ENCODE results near the gene ITPR1.

DNA sequence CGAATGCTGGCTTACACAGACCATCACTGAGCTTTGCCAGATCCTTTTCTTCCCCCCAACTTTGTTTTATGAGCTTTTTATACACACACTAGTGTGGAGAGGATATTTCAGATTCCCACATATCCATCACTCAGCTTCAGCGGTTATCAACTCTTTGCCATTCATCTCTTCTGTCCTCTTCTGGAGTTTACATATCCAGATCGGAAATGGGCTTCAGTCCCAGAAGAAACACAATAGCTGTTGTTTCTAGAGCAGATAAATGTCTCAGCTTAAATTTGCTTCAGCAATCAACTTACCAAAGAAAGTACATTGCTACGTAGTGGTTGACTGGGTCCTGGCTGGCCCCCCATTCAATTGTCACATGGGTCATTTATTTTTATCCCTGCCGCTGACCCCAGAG, 300.2 kb downstream of the ITPR1 start:
- no peak for TF ChIP-seq EZH2 (IDR thresholded peaks at IDR 0.05; ENCODE audit: borderline replicate concordance, low read length)
- TF ChIP-seq, protein P1, sequence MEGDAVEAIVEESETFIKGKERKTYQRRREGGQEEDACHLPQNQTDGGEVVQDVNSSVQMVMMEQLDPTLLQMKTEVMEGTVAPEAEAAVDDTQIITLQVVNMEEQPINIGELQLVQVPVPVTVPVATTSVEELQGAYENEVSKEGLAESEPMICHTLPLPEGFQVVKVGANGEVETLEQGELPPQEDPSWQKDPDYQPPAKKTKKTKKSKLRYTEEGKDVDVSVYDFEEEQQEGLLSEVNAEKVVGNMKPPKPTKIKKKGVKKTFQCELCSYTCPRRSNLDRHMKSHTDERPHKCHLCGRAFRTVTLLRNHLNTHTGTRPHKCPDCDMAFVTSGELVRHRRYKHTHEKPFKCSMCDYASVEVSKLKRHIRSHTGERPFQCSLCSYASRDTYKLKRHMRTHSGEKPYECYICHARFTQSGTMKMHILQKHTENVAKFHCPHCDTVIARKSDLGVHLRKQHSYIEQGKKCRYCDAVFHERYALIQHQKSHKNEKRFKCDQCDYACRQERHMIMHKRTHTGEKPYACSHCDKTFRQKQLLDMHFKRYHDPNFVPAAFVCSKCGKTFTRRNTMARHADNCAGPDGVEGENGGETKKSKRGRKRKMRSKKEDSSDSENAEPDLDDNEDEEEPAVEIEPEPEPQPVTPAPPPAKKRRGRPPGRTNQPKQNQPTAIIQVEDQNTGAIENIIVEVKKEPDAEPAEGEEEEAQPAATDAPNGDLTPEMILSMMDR (IDR thresholded peaks at IDR 0.05; ENCODE audit: low read length) = no peak
